Measurements from ENCODE around the gene SETD7.

Gene SETD7

DNA sequence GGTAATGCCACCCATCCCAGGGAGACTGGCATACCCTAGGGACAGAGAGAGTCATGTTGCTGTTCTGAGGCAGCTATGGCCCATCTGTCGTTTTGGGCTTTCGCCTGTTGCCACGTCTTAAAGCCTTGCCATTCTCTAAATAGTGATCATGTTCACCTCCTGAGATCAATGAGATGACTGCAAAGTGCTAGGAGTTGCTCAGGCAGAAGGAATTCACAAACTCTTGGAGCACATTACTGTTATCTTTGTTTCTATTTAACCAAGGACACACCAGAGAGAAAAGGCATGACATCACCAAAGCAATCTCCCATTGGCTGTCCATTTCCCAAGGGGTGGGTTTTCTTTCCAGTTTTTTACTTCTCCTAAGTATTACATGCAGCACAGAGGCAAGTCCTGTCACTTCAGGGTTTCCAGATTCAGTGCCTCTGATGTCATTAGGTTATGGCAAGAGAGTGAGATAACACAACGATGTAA lies 37.1 kb upstream of the SETD7 start:
- peaks cover 3% of the 10 kb centered on the region for H3K9me3 ChIP-seq (replicated peaks; ENCODE audit: low read length)
- H3K9ac ChIP-seq (ENCODE audit: low read depth, low read length) = no peak overlapping the region
- H3K4me2 ChIP-seq (ENCODE audit: low read length) = no peak overlapping the region
- H3K36me3 ChIP-seq (ENCODE audit: insufficient read depth, low read length) = no peaks in the 10 kb centered on the region
- no peak overlapping the region for H3K4me3 ChIP-seq (ENCODE audit: low read length)
- peaks cover 21% of the 10 kb centered on the region for H3K4me1 ChIP-seq (ENCODE audit: control insufficient read depth, insufficient read depth, low read length)
- H3K27me3 ChIP-seq (ENCODE audit: control insufficient read depth, insufficient read depth, low read length) = peaks cover 30% of the 10 kb centered on the region

DNA sequence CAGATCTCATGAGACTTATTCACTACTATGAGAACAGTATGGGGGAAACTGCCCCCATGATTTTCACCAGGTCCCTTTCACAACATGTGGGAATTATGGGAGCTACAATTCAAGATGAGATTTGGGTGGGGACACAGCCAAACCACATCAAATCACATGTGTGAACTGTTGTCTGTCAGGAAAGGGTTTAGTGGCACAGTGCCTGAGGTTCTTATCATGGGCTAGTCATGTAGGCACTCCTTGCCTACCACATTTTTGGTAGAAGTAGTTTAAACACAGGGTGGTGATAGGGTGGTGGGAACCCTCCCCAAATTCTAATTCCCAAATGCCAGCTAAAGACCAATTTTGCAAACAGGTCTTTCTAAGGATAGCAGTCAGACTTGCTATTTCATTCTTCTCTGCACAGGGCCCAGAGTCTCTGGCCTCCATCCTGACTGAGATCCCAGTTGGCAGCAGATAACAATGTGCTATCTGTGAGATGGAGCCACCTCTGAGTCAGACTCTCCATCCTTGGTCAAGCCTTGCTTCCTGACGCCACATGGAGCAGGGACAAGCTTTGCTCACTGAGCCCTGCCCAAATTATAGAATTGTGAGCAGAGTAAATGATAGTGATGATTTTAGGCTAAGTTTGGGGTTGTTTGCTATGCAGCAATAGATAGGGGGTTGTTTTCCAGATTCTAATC lies 33.5 kb upstream of the SETD7 start:
- Histone ChIP-seq H3K4me3 (ENCODE audit: low read length) (no peak overlapping the region), H3K9me3 (replicated peaks; ENCODE audit: low read length) (peaks cover 3% of the 10 kb centered on the region), H3K4me1 (ENCODE audit: control insufficient read depth, insufficient read depth, low read length) (peaks cover 4% of the 10 kb centered on the region), H3K36me3 (ENCODE audit: insufficient read depth, low read length) (no peaks in the 10 kb centered on the region), H3K4me2 (ENCODE audit: low read length) (no peak overlapping the region), H3K9ac (ENCODE audit: low read depth, low read length) (no peak overlapping the region), H3K27me3 (ENCODE audit: control insufficient read depth, insufficient read depth, low read length) (peaks cover 32% of the 10 kb centered on the region)

DNA sequence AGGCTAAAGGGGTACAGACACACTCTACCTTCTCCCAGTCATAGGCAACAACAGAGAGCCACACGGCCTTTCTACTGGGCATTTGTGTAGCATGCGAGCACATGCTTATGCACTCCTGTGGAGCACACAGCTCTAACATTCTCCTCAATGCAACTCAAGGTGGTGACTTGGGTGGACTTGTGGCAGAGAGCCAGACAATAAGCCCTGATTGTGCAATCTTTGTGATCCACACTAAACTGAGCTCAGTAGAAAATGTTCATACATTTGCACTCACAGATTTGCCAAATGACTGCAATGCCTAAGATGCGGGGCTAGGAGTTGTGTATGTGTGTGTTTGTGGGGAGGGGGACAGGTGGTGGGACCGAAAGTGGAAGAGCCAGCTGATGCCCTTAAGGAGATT lies 31.4 kb upstream of the SETD7 start:
- H3K4me1 ChIP-seq (ENCODE audit: control insufficient read depth, insufficient read depth, low read length) = no peaks in the 10 kb centered on the region
- H3K4me3 ChIP-seq (ENCODE audit: low read length) = no peak overlapping the region
- no peaks in the 10 kb centered on the region for H3K9me3 ChIP-seq (replicated peaks; ENCODE audit: low read length)
- H3K9ac ChIP-seq (ENCODE audit: low read depth, low read length) = no peak overlapping the region
- peaks cover 35% of the 10 kb centered on the region for H3K27me3 ChIP-seq (ENCODE audit: control insufficient read depth, insufficient read depth, low read length)
- no peaks in the 10 kb centered on the region for H3K36me3 ChIP-seq (ENCODE audit: insufficient read depth, low read length)
- H3K4me2 ChIP-seq (ENCODE audit: low read length) = no peak overlapping the region

DNA sequence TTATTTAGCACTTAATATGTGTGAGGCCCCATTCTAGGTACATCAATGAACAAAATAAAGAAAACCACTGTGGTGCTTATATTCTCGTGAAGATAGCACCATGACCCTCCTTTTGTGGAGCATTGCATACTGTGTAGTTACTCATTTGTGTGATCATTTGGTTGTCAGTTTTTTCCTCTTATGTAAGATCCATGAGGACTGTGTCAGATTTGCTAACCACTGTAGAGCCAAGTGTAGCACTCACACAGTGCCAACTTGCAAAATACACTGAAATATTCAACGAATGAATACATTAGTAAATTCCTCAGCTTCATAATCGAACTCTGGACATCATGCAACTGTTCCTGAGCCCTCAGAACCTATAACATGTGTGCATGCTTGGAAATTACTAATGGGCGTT lies 29.5 kb upstream of the SETD7 start:
- Histone ChIP-seq H3K36me3 (ENCODE audit: insufficient read depth, low read length) (no peaks in the 10 kb centered on the region), H3K9ac (ENCODE audit: low read depth, low read length) (no peak overlapping the region), H3K9me3 (replicated peaks; ENCODE audit: low read length) (no peaks in the 10 kb centered on the region), H3K4me1 (ENCODE audit: control insufficient read depth, insufficient read depth, low read length) (no peaks in the 10 kb centered on the region), H3K4me2 (ENCODE audit: low read length) (no peak overlapping the region), H3K27me3 (ENCODE audit: control insufficient read depth, insufficient read depth, low read length) (peaks cover 41% of the 10 kb centered on the region), H3K4me3 (ENCODE audit: low read length) (no peak overlapping the region)

DNA sequence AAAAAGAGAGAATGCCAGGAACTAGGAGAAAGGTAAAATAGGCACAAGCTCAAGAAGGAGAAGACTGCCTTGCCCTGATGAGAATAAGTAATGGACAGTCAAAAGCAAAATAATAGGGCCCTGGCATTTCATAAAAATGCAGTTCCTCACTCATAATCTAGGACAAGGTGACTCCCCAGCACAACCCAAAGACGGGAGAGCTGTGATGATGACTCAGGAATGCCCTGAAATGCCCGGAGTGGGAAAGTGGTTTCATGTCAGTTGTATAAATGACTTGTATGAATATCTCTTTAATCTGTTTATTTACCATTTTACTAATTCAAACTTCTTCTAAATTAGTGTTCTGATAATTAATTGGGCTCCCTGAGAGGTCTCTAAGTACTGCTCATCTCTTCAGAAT lies 28.8 kb upstream of the SETD7 start:
- no peaks in the 10 kb centered on the region for H3K4me1 ChIP-seq (ENCODE audit: control insufficient read depth, insufficient read depth, low read length)
- no peaks in the 10 kb centered on the region for H3K36me3 ChIP-seq (ENCODE audit: insufficient read depth, low read length)
- no peak overlapping the region for H3K4me3 ChIP-seq (ENCODE audit: low read length)
- no peaks in the 10 kb centered on the region for H3K9me3 ChIP-seq (replicated peaks; ENCODE audit: low read length)
- H3K4me2 ChIP-seq (ENCODE audit: low read length) = no peak overlapping the region
- H3K27me3 ChIP-seq (ENCODE audit: control insufficient read depth, insufficient read depth, low read length) = peaks cover 41% of the 10 kb centered on the region
- no peak overlapping the region for H3K9ac ChIP-seq (ENCODE audit: low read depth, low read length)

DNA sequence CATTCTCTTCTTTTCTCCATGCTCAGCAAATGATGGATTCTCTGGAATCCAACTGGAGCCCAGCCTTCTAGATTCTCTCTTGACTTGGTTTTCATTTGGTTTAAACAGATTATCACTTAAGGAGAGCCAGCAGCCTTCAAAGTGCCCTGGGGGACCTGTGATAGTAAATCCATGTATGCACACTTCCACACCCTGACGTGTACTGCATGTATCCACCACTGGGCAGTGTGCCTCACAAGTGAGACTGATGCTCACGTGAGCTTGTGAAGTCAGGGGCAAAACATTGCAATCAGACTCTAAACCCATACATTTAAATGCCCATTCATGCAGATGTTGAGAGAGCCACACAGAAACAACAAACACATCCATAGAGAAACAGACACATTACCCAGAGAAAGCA lies 28.0 kb upstream of the SETD7 start:
- Histone ChIP-seq H3K36me3 (ENCODE audit: insufficient read depth, low read length) (no peaks in the 10 kb centered on the region), H3K4me1 (ENCODE audit: control insufficient read depth, insufficient read depth, low read length) (no peaks in the 10 kb centered on the region), H3K4me2 (ENCODE audit: low read length) (no peak overlapping the region), H3K4me3 (ENCODE audit: low read length) (no peak overlapping the region), H3K9me3 (replicated peaks; ENCODE audit: low read length) (no peaks in the 10 kb centered on the region), H3K27me3 (ENCODE audit: control insufficient read depth, insufficient read depth, low read length) (peaks cover 41% of the 10 kb centered on the region), H3K9ac (ENCODE audit: low read depth, low read length) (no peak overlapping the region)

DNA sequence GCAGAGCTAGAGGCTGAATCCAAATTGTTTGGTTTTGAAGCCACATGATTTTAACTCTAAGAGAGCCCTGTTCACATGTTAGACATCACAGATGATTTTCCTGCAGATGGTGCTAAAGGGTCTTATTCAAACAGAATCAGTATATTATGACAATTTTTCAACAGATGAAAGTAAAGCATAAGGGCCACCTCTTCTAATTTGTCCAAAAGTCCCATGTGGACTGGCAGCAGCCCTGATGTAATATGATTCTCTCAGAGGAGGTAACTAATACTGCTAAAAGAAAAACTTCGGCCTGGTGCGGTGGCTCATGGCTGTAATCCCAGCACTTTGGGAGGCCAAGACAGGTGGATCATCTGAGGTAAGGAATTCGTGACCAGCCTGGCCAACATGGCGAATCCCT lies 26.0 kb upstream of the SETD7 start:
- Histone ChIP-seq H3K9me3 (replicated peaks; ENCODE audit: low read length) (no peaks in the 10 kb centered on the region), H3K4me1 (ENCODE audit: control insufficient read depth, insufficient read depth, low read length) (no peaks in the 10 kb centered on the region), H3K9ac (ENCODE audit: low read depth, low read length) (no peak overlapping the region), H3K27me3 (ENCODE audit: control insufficient read depth, insufficient read depth, low read length) (peaks cover 41% of the 10 kb centered on the region), H3K4me2 (ENCODE audit: low read length) (no peak overlapping the region), H3K36me3 (ENCODE audit: insufficient read depth, low read length) (no peaks in the 10 kb centered on the region), H3K4me3 (ENCODE audit: low read length) (no peak overlapping the region)

DNA sequence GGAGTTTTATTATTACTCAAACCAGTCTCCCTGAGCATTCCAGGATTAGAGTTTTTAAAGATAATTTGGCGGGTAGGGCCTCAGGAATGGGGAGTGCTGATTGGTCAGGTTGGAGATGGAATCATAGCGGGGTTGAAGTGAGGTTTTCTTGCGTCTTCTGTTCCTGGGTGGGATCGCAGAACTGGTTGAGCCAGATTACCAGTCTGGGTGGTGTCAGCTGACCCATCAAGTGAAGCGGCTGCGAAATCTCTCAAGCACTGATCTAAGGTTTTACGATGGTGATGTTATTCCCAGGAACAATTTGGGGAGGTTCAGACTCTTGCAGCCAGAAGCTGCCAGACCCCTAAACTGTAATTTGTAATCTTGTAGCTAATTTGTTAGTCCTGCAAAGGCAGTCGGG lies 25.1 kb upstream of the SETD7 start:
- no peak overlapping the region for H3K4me3 ChIP-seq (ENCODE audit: low read length)
- no peaks in the 10 kb centered on the region for H3K36me3 ChIP-seq (ENCODE audit: insufficient read depth, low read length)
- H3K4me2 ChIP-seq (ENCODE audit: low read length) = no peak overlapping the region
- H3K9ac ChIP-seq (ENCODE audit: low read depth, low read length) = no peak overlapping the region
- peaks cover 5% of the 10 kb centered on the region for H3K4me1 ChIP-seq (ENCODE audit: control insufficient read depth, insufficient read depth, low read length)
- no peaks in the 10 kb centered on the region for H3K9me3 ChIP-seq (replicated peaks; ENCODE audit: low read length)
- H3K27me3 ChIP-seq (ENCODE audit: control insufficient read depth, insufficient read depth, low read length) = peaks cover 36% of the 10 kb centered on the region

DNA sequence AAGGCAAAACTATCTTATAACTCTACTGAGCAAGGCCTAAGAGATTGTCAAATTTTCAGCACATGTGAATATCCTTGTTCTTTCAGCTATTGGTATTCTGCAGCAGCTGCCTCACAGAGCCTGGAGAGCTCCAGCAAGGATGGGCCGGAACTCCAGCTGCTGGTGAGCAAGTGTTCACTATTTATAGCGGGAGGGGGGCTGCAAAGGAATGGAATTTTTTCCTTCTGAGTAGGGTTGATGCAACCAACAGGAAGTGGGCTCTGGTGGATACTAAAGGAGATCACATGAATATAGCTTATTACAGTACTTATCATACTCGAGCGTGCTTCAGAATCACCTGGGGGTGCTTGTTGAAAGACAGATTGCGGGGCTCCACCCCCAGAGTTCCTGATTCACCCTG lies 20.2 kb upstream of the SETD7 start:
- H3K27me3 ChIP-seq (ENCODE audit: control insufficient read depth, insufficient read depth, low read length) = peaks cover 13% of the 10 kb centered on the region
- peak overlapping the region; percentile 13 for H3K9ac ChIP-seq (ENCODE audit: low read depth, low read length)

DNA sequence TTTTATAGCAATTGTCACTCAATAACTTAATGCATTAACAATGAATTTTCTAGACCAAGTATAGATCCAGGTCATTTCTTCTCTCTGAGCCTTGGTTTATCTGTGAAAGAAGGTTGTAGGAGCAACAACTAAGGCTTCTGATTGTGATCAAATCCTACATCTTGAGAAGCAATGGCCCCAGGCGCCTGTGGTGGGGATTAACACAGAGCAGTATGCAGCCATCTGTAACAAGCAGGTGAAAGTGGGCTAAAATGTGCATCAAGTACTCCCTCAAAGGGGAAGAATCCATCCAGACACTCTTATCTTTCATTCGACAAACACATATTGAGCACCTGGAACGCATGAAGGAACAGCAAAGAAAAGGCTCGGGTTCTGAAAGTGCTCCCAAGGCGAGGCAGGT lies 19.1 kb upstream of the SETD7 start:
- no peak overlapping the region for H3K4me3 ChIP-seq (ENCODE audit: low read length)
- H3K4me1 ChIP-seq (ENCODE audit: control insufficient read depth, insufficient read depth, low read length) = peaks cover 10% of the 10 kb centered on the region
- H3K4me2 ChIP-seq (ENCODE audit: low read length) = no peak overlapping the region
- no peak overlapping the region for H3K9ac ChIP-seq (ENCODE audit: low read depth, low read length)
- H3K9me3 ChIP-seq (replicated peaks; ENCODE audit: low read length) = no peaks in the 10 kb centered on the region
- no peaks in the 10 kb centered on the region for H3K36me3 ChIP-seq (ENCODE audit: insufficient read depth, low read length)
- H3K27me3 ChIP-seq (ENCODE audit: control insufficient read depth, insufficient read depth, low read length) = peaks cover 10% of the 10 kb centered on the region

More for the DNA sequence above, 20.2 kb upstream of the SETD7 start:
- no peaks in the 10 kb centered on the region for H3K36me3 ChIP-seq (ENCODE audit: insufficient read depth, low read length)
- H3K4me3 ChIP-seq (ENCODE audit: low read length) = no peak overlapping the region
- no peak overlapping the region for H3K4me2 ChIP-seq (ENCODE audit: low read length)
- no peaks in the 10 kb centered on the region for H3K9me3 ChIP-seq (replicated peaks; ENCODE audit: low read length)
- H3K4me1 ChIP-seq (ENCODE audit: control insufficient read depth, insufficient read depth, low read length) = peaks cover 10% of the 10 kb centered on the region

DNA sequence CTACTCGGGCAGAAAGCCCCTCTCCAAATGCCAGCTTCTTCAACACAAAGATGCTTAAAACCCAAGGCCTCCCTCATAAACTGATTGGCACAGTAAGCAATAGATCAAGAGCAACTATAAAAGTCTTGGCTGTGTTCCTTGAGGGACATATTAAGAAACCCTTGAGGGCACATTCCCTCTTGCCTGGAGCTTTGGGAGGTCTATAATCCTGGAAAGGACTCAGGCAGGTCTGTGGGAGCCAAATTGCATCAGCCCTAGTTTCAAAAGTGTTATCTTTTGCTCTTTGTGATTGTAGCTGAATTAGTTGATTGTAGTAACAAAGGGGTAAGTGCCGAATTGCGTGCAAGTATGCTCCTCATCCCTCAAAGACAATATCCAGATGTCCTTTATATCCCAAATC lies 18.6 kb upstream of the SETD7 start:
- Histone ChIP-seq H3K27me3 (ENCODE audit: control insufficient read depth, insufficient read depth, low read length) (peaks cover 10% of the 10 kb centered on the region), H3K9ac (ENCODE audit: low read depth, low read length) (no peak overlapping the region), H3K9me3 (replicated peaks; ENCODE audit: low read length) (no peaks in the 10 kb centered on the region), H3K4me3 (ENCODE audit: low read length) (no peak overlapping the region), H3K4me2 (ENCODE audit: low read length) (no peak overlapping the region), H3K36me3 (ENCODE audit: insufficient read depth, low read length) (no peaks in the 10 kb centered on the region), H3K4me1 (ENCODE audit: control insufficient read depth, insufficient read depth, low read length) (peaks cover 10% of the 10 kb centered on the region)

DNA sequence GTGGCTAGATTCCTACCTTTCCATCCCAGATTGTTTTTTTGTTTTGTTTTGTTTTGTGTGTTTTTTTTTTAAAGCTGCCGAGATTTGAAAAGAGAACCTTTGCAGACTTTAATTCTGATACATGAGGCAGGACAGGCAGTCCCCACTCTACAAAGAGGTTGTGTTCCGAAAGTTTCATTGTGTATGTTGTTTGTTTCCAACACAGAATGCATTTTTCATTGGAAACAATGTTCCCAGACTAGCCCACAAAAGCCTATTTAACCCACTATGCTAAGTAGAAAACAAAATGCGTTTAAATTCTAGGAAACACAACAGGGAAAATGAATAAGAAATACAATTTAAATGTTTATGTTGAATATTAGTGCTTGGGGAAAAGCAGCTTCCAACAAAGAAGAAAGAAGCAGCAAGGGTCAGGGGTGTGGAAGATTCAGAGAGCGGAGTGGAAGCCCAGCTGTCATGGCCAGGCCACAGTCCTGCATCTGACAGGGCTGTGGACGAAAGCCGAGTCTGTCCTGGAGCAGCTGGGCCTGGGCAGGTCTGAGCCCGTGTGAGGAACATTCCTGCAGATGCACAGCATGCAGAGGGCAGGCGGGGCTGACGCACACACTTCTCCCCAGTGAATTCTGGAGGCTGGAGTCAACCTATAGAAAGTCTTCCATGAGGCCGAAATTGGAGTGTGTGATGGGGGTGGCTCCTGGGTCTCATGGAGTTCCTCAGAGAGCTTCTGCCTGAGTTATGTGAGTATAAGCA lies 12.4 kb upstream of the SETD7 start:
- H3K36me3 ChIP-seq (ENCODE audit: insufficient read depth, low read length) = no peaks in the 10 kb centered on the region
- H3K27me3 ChIP-seq (ENCODE audit: control insufficient read depth, insufficient read depth, low read length) = peaks cover 3% of the 10 kb centered on the region
- no peaks in the 10 kb centered on the region for H3K9me3 ChIP-seq (replicated peaks; ENCODE audit: low read length)
- peaks cover 4% of the 10 kb centered on the region for H3K4me1 ChIP-seq (ENCODE audit: control insufficient read depth, insufficient read depth, low read length)
- no peak overlapping the region for H3K9ac ChIP-seq (ENCODE audit: low read depth, low read length)
- no peak overlapping the region for H3K4me2 ChIP-seq (ENCODE audit: low read length)
- no peak overlapping the region for H3K4me3 ChIP-seq (ENCODE audit: low read length)
